Measurements from ENCODE around the gene NFYA.

- no peak for TF ChIP-seq CTCF (IDR thresholded peaks at IDR 0.05; ENCODE audit: insufficient read depth, low read depth, low read length)
- TF ChIP-seq EZH2 (IDR thresholded peaks at IDR 0.05; ENCODE audit: insufficient read depth, low read length), result no peak
Measured at GRCh38 chr6:41040940-41041536, 31.7 kb upstream of the NFYA start.

Measured in astrocyte (in vitro differentiated cells and primary cell).